ENCODE data around the gene ZNF667. TPM values are rescaled to one million over a fixed set of nuclear protein-coding genes. Genes with fewer than 3 reads are reported as not detected.

ZNF667 gene
- not detected in 2 replicates for polyA plus RNA-seq (2011; rRNA removed)
- not detected in 2 replicates for polyA plus RNA-seq (2012; cell fraction: cytosol; rRNA removed)
- polyA plus RNA-seq (2012; cell fraction: nucleus; rRNA removed): not detected in 2 replicates
- not detected in 3 replicates for polyA plus RNA-seq (2017; fragmentation: RNase III; extraction: RNeasy Plus Mini Kit Qiagen cat#74134 plus additional on column Dnase treatment)
- not detected in 2 replicates for polyA minus RNA-seq (2011; rRNA and poly(A)+ RNA removed)

DNA sequence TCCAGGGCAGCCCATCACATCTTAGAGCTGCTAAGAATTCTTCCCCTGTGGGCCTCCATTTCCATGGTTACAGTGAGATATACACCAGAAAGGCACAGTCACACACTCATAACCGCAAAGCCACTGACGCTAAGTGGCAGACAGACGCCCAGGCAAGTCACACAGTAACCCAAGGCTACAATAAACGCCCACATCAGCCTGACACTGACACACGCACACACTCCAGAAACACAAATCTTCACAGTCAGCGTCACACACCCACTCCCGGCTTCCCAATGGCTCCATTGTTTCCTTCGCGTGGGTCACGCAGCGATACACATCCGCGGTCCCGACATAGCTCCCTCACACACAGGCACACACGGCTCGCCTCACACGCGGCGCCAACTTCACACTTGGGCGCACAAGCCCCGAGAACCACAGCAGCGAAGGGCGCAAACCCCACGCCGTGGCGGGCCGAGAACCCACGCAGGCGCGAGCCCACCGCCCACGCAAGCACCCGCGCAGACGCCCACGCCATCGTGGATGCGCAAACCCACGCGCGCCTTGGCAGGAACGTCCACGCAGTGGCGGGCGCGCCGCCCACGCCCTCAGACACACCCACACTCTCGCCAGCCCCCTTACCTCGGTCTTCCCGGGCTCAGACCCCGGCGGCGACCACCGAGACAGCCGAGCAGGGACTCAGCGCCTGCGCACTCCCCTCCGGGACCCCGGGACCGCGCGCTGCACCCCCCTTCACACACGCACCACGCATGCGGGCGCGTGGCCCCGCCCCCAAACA lies at the start of gene ZNF667:
ZNF667 (minus strand) TSS at position 695 of the 778 bp plus-strand sequence. CDS start 14,975 bp downstream, outside the sequence.
- Histone ChIP-seq H3K4me3 (no peak within 1 kb of the TSS), H3K9me3 (peaks cover 72% of the 10 kb centered on the region), H3K27ac (no peak within 1 kb of the TSS), H3K4me2 (no peak within 1 kb of the TSS), H3K4me1 (no peaks in the 10 kb centered on the region)
- POLR2A ChIA-PET: no interaction called here
- 74% methylated on average over 57 of the region's 69 CpGs for WGBS (ENCODE audit: missing lambda C conversion rate)
- DNase-seq (ENCODE audit: low read depth in 1 of 2, low spot score in 1 of 2): no peak
- CTCF ChIA-PET: no interaction called here
- TF ChIP-seq HOXB5 (CRISPR knock-in tag; IDR thresholded peaks at IDR 0.05) (no peak), BHLHE40 (IDR thresholded peaks at IDR 0.05; ENCODE audit: low read depth, low read length) (no peak), KDM5A (IDR thresholded peaks at IDR 0.05) (no peak), MAZ (IDR thresholded peaks at IDR 0.05; ENCODE audit: borderline replicate concordance, low read depth, low read length) (no peak), HMGXB4 (CRISPR knock-in tag; IDR thresholded peaks at IDR 0.05; ENCODE audit: borderline replicate concordance) (no peak), CBX8 (IDR thresholded peaks at IDR 0.05) (no peak), SREBF2 (IDR thresholded peaks at IDR 0.05) (no peak), NFE2L2 (conservative IDR thresholded peaks at IDR 0.05; ENCODE audit: low read length) (no peak), FOXS1 (CRISPR knock-in tag; IDR thresholded peaks at IDR 0.05) (no peak), JUNB (IDR thresholded peaks at IDR 0.05) (no peak), HEYL (CRISPR knock-in tag; IDR thresholded peaks at IDR 0.05) (no peak), HDAC2 (IDR thresholded peaks at IDR 0.05) (no peak), PBX3 (IDR thresholded peaks at IDR 0.05) (no peak), RNF2 (IDR thresholded peaks at IDR 0.05; ENCODE audit: borderline replicate concordance, low read depth) (no peak), RFX5 (IDR thresholded peaks at IDR 0.05) (no peak), MYC (IDR thresholded peaks at IDR 0.05; ENCODE audit: borderline replicate concordance, low read length) (no peak), CHD4 (IDR thresholded peaks at IDR 0.05; ENCODE audit: borderline replicate concordance) (no peak)
- TF ChIP-seq, protein P1, sequence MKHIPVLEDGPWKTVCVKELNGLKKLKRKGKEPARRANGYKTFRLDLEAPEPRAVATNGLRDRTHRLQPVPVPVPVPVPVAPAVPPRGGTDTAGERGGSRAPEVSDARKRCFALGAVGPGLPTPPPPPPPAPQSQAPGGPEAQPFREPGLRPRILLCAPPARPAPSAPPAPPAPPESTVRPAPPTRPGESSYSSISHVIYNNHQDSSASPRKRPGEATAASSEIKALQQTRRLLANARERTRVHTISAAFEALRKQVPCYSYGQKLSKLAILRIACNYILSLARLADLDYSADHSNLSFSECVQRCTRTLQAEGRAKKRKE (CRISPR knock-in tag; IDR thresholded peaks at IDR 0.05; ENCODE audit: low read depth): no peak
- TF ChIP-seq, protein P2, sequence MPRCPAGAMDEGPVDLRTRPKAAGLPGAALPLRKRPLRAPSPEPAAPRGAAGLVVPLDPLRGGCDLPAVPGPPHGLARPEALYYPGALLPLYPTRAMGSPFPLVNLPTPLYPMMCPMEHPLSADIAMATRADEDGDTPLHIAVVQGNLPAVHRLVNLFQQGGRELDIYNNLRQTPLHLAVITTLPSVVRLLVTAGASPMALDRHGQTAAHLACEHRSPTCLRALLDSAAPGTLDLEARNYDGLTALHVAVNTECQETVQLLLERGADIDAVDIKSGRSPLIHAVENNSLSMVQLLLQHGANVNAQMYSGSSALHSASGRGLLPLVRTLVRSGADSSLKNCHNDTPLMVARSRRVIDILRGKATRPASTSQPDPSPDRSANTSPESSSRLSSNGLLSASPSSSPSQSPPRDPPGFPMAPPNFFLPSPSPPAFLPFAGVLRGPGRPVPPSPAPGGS (IDR thresholded peaks at IDR 0.05): no peak
- no peak for ATAC-seq
- no peak for FAIRE-seq

DNA sequence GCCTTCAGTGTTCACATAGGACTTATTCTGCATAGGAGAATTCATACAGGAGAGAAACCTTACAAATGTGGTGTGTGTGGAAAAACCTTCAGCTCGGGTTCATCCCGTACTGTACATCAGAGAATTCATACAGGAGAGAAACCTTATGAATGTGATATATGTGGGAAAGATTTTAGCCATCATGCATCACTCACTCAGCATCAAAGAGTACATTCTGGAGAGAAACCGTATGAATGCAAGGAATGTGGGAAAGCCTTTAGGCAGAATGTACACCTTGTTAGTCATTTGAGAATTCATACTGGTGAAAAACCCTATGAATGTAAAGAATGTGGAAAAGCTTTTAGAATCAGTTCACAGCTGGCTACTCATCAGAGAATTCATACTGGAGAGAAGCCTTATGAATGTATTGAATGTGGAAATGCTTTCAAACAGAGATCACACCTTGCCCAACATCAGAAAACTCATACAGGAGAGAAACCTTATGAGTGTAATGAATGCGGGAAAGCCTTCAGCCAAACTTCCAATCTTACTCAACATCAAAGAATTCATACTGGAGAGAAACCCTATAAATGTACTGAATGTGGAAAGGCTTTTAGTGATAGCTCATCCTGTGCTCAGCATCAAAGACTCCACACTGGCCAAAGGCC lies 48.2 kb upstream of the ZNF667 start:
- Histone ChIP-seq H3K9me3 (peaks cover 88% of the 10 kb centered on the region), H3K4me1 (no peaks in the 10 kb centered on the region), H3K4me2 (no peak overlapping the region), H3K4me3 (no peak overlapping the region), H3K27ac (no peak overlapping the region)
- POLR2A ChIA-PET: no interaction called here
- CTCF ChIA-PET: interaction anchor here (0.7 kb wide), 1 partner anchor 133 kb away, joined by 3 read pairs; no protein-coding TSS in a partner anchor
- TF ChIP-seq ELK1 (IDR thresholded peaks at IDR 0.05; ENCODE audit: low read depth, low read length): no peak
- TF ChIP-seq GATA3 (IDR thresholded peaks at IDR 0.05; ENCODE audit: borderline replicate concordance): peak; percentile 40; the same call in 1 of the 2 replicates
- WGBS (ENCODE audit: missing lambda C conversion rate): 26% methylated on average over 4 of the region's 4 CpGs
- ATAC-seq: no peak
- FAIRE-seq: no peak
- DNase-seq (ENCODE audit: low read depth in 1 of 2, low spot score in 1 of 2): no peak
